ENCODE measurements around the gene GARRE1. TPM values are rescaled to one million over a fixed set of nuclear protein-coding genes. Genes with fewer than 3 reads are reported as not detected.

Gene GARRE1
- total RNA-seq, 1 donor from 2014 or later: 31.9 TPM

GRCh38 chr19:34300380-34300779 is 46.0 kb downstream of the GARRE1 start:
- no peak for TF ChIP-seq CTCF (IDR thresholded peaks at IDR 0.05; ENCODE audit: unreplicated experiment)

GRCh38 chr19:34300962-34301361 is 46.6 kb downstream of the GARRE1 start:
- no peak for TF ChIP-seq CTCF (IDR thresholded peaks at IDR 0.05; ENCODE audit: unreplicated experiment)
- no peak for DNase-seq (ENCODE audit: low spot score, unreplicated experiment)
- Mint-ChIP-seq H3K4me3 (ENCODE audit: low read depth) (no peak overlapping the region), H3K27me3 (no peaks in the 10 kb centered on the region), H3K4me1 (ENCODE audit: low read depth) (peaks cover 10% of the 10 kb centered on the region), H3K27ac (no peak overlapping the region), H3K9me3 (ENCODE audit: low read depth) (no peaks in the 10 kb centered on the region), H3K36me3 (ENCODE audit: insufficient read depth) (peaks cover 10% of the 10 kb centered on the region)

More at GRCh38 chr19:34300380-34300779, 46.0 kb downstream of the GARRE1 start:
- Mint-ChIP-seq H3K9me3 (ENCODE audit: low read depth) (no peaks in the 10 kb centered on the region), H3K4me3 (ENCODE audit: low read depth) (no peak overlapping the region), H3K27ac (peak overlapping the region; percentile 27), H3K36me3 (ENCODE audit: insufficient read depth) (peaks cover 10% of the 10 kb centered on the region), H3K27me3 (no peaks in the 10 kb centered on the region), H3K4me1 (ENCODE audit: low read depth) (peaks cover 4% of the 10 kb centered on the region)
- no peak for DNase-seq (ENCODE audit: low spot score, unreplicated experiment)

Other genes with a start within 250 kb of the GARRE1 start
- 120 and 133 TPM in 2 replicates for gene LSM14A, start 82.0 kb upstream of the GARRE1 start, total RNA-seq
- gene GPI, start 110.6 kb downstream of the GARRE1 start, total RNA-seq: 147 and 150 TPM in 2 replicates
- gene PDCD2L, start 149.8 kb downstream of the GARRE1 start, total RNA-seq: 18.1 and 20.1 TPM in 2 replicates
- gene UBA2, start 173.8 kb downstream of the GARRE1 start, total RNA-seq: 111 and 120 TPM in 2 replicates
- gene WTIP, start 227.2 kb downstream of the GARRE1 start, total RNA-seq: 23.1 and 24.4 TPM in 2 replicates